ENCODE results near the gene ZAP70. TPM values are rescaled to one million over a fixed set of nuclear protein-coding genes. Genes with fewer than 3 reads are reported as not detected.

The ZAP70 gene
- total RNA-seq, 1 donor from 2014 or later = 240 TPM

- intact Hi-C loops (cut with micrococcal nuclease) = loop anchor here (1.0 to 10.0 kb wide), 4 partner anchors 21 to 637 kb away; no protein-coding TSS in a partner anchor
- peaks cover 5% of the 10 kb centered on the region for H3K9me3 Mint-ChIP-seq
- H3K27me3 Mint-ChIP-seq = no peaks in the 10 kb centered on the region
- H3K4me1 Mint-ChIP-seq = peaks cover 43% of the 10 kb centered on the region
- no peak overlapping the region for H3K4me3 Mint-ChIP-seq
- no peak overlapping the region for H3K27ac Mint-ChIP-seq
- peaks cover 20% of the 10 kb centered on the region for H3K36me3 Mint-ChIP-seq (ENCODE audit: low read depth)
- no peak for DNase-seq
These were observed 34.3 kb downstream of the ZAP70 start for GRCh38 chr2:97747716-97748115.

GRCh38 chr2:97749581-97749980 lies 36.2 kb downstream of the ZAP70 start:
- no peak for DNase-seq
- intact Hi-C loops (cut with micrococcal nuclease) = loop anchor here (10.0 kb wide), 1 partner anchor 635 kb away; no protein-coding TSS in a partner anchor
- H3K9me3 Mint-ChIP-seq = no peaks in the 10 kb centered on the region
- H3K4me3 Mint-ChIP-seq = no peak overlapping the region
- H3K27me3 Mint-ChIP-seq = no peaks in the 10 kb centered on the region
- H3K36me3 Mint-ChIP-seq (ENCODE audit: low read depth) = peaks cover 10% of the 10 kb centered on the region
- peaks cover 29% of the 10 kb centered on the region for H3K4me1 Mint-ChIP-seq
- no peak overlapping the region for H3K27ac Mint-ChIP-seq

GRCh38 chr2:97750017-97750416 lies 36.6 kb downstream of the ZAP70 start:
- Mint-ChIP-seq H3K4me1 (peaks cover 27% of the 10 kb centered on the region), H3K27ac (no peak overlapping the region), H3K27me3 (no peaks in the 10 kb centered on the region), H3K4me3 (no peak overlapping the region), H3K36me3 (ENCODE audit: low read depth) (peaks cover 10% of the 10 kb centered on the region), H3K9me3 (no peaks in the 10 kb centered on the region)
- DNase-seq = no peak
- intact Hi-C loops (cut with micrococcal nuclease) = no loop called here

GRCh38 chr2:97751752-97752151 lies 38.4 kb downstream of the ZAP70 start:
- no peaks in the 10 kb centered on the region for H3K9me3 Mint-ChIP-seq
- no peak overlapping the region for H3K4me3 Mint-ChIP-seq
- H3K27me3 Mint-ChIP-seq = no peaks in the 10 kb centered on the region
- peaks cover 12% of the 10 kb centered on the region for H3K4me1 Mint-ChIP-seq
- peaks cover 14% of the 10 kb centered on the region for H3K36me3 Mint-ChIP-seq (ENCODE audit: low read depth)
- H3K27ac Mint-ChIP-seq = no peak overlapping the region
- intact Hi-C loops (cut with micrococcal nuclease) = no loop called here
- DNase-seq = no peak

GRCh38 chr2:97752342-97753334 lies 39.3 kb downstream of the ZAP70 start:
- H3K27me3 Mint-ChIP-seq = no peaks in the 10 kb centered on the region
- no peaks in the 10 kb centered on the region for H3K9me3 Mint-ChIP-seq
- intact Hi-C loops (cut with micrococcal nuclease) = no loop called here
- H3K36me3 Mint-ChIP-seq (ENCODE audit: low read depth) = peaks cover 18% of the 10 kb centered on the region
- DNase-seq = no peak
- H3K27ac Mint-ChIP-seq = no peak overlapping the region
- no peak overlapping the region for H3K4me3 Mint-ChIP-seq
- H3K4me1 Mint-ChIP-seq = peaks cover 6% of the 10 kb centered on the region

- no peak overlapping the region for H3K4me3 Mint-ChIP-seq
These were observed 41.4 kb downstream of the ZAP70 start for GRCh38 chr2:97754690-97755346.

GRCh38 chr2:97755491-97755890 lies 42.1 kb downstream of the ZAP70 start:
- H3K36me3 Mint-ChIP-seq (ENCODE audit: low read depth) = peaks cover 30% of the 10 kb centered on the region
- peaks cover 11% of the 10 kb centered on the region for H3K4me1 Mint-ChIP-seq
- DNase-seq = no peak
- H3K9me3 Mint-ChIP-seq = no peaks in the 10 kb centered on the region
- no peak overlapping the region for H3K4me3 Mint-ChIP-seq
- no peaks in the 10 kb centered on the region for H3K27me3 Mint-ChIP-seq
- intact Hi-C loops (cut with micrococcal nuclease) = no loop called here
- H3K27ac Mint-ChIP-seq = no peak overlapping the region

More at GRCh38 chr2:97754690-97755346, 41.4 kb downstream of the ZAP70 start:
- DNase-seq = no peak
- H3K4me1 Mint-ChIP-seq = peaks cover 5% of the 10 kb centered on the region
- intact Hi-C loops (cut with micrococcal nuclease) = no loop called here
- H3K36me3 Mint-ChIP-seq (ENCODE audit: low read depth) = peaks cover 24% of the 10 kb centered on the region
- no peak overlapping the region for H3K27ac Mint-ChIP-seq
- no peaks in the 10 kb centered on the region for H3K27me3 Mint-ChIP-seq
- no peaks in the 10 kb centered on the region for H3K9me3 Mint-ChIP-seq

GRCh38 chr2:97757062-97757461 lies 43.7 kb downstream of the ZAP70 start:
- Mint-ChIP-seq H3K27me3 (no peaks in the 10 kb centered on the region), H3K36me3 (ENCODE audit: low read depth) (peaks cover 42% of the 10 kb centered on the region), H3K4me3 (no peak overlapping the region), H3K27ac (peak overlapping the region; percentile 42), H3K9me3 (no peaks in the 10 kb centered on the region), H3K4me1 (peaks cover 23% of the 10 kb centered on the region)
- intact Hi-C loops (cut with micrococcal nuclease) = no loop called here
- no peak for DNase-seq

- no peaks in the 10 kb centered on the region for H3K27me3 Mint-ChIP-seq
- no peak for DNase-seq
- H3K36me3 Mint-ChIP-seq (ENCODE audit: low read depth) = peaks cover 43% of the 10 kb centered on the region
- H3K9me3 Mint-ChIP-seq = no peaks in the 10 kb centered on the region
- intact Hi-C loops (cut with micrococcal nuclease) = no loop called here
- peaks cover 25% of the 10 kb centered on the region for H3K4me1 Mint-ChIP-seq
- no peak overlapping the region for H3K4me3 Mint-ChIP-seq
- H3K27ac Mint-ChIP-seq = no peak overlapping the region
These were observed 44.8 kb downstream of the ZAP70 start for GRCh38 chr2:97758131-97758705.

- Mint-ChIP-seq H3K4me3 (peak overlapping the region; percentile 72), H3K9me3 (no peaks in the 10 kb centered on the region), H3K27ac (peak overlapping the region; percentile 67), H3K36me3 (ENCODE audit: low read depth) (peaks cover 51% of the 10 kb centered on the region), H3K4me1 (peaks cover 25% of the 10 kb centered on the region), H3K27me3 (no peaks in the 10 kb centered on the region)
- DNase-seq = peak; percentile 55
- intact Hi-C loops (cut with micrococcal nuclease) = no loop called here
These were observed 46.5 kb downstream of the ZAP70 start for GRCh38 chr2:97759727-97760407.

GRCh38 chr2:97760480-97761049 lies 47.2 kb downstream of the ZAP70 start:
- H3K27me3 Mint-ChIP-seq = no peaks in the 10 kb centered on the region
- peaks cover 54% of the 10 kb centered on the region for H3K36me3 Mint-ChIP-seq (ENCODE audit: low read depth)
- peak overlapping the region; percentile 82 for H3K27ac Mint-ChIP-seq
- peak; percentile 58 for DNase-seq
- H3K4me3 Mint-ChIP-seq = peak overlapping the region; percentile 72
- peaks cover 25% of the 10 kb centered on the region for H3K4me1 Mint-ChIP-seq
- intact Hi-C loops (cut with micrococcal nuclease) = no loop called here
- H3K9me3 Mint-ChIP-seq = no peaks in the 10 kb centered on the region

GRCh38 chr2:97761192-97761591 lies 47.8 kb downstream of the ZAP70 start:
- H3K4me3 Mint-ChIP-seq = peak overlapping the region; percentile 72
- H3K36me3 Mint-ChIP-seq (ENCODE audit: low read depth) = peaks cover 56% of the 10 kb centered on the region

GRCh38 chr2:97763176-97763845 lies 49.9 kb downstream of the ZAP70 start:
- no peak for DNase-seq
- H3K9me3 Mint-ChIP-seq = no peaks in the 10 kb centered on the region
- H3K27ac Mint-ChIP-seq = no peak overlapping the region
- H3K27me3 Mint-ChIP-seq = no peaks in the 10 kb centered on the region
- intact Hi-C loops (cut with micrococcal nuclease) = no loop called here
- H3K4me3 Mint-ChIP-seq = no peak overlapping the region
- peaks cover 49% of the 10 kb centered on the region for H3K36me3 Mint-ChIP-seq (ENCODE audit: low read depth)
- peaks cover 32% of the 10 kb centered on the region for H3K4me1 Mint-ChIP-seq

More at GRCh38 chr2:97761192-97761591, 47.8 kb downstream of the ZAP70 start:
- DNase-seq = peak; percentile 87
- H3K4me1 Mint-ChIP-seq = peaks cover 25% of the 10 kb centered on the region
- peak overlapping the region; percentile 82 for H3K27ac Mint-ChIP-seq
- no peaks in the 10 kb centered on the region for H3K9me3 Mint-ChIP-seq
- intact Hi-C loops (cut with micrococcal nuclease) = no loop called here
- H3K27me3 Mint-ChIP-seq = no peaks in the 10 kb centered on the region
